NCI-H2081 treated with DMSO at 0.1 percent for 48 hours (cell line): ENCODE measurements around the gene TNFAIP8.

Source experiments
- DNase-seq: peaks from one replicate; lab custom pipeline; 2025; lab: John Stamatoyannopoulos, UW

TNFAIP8 gene

DNA sequence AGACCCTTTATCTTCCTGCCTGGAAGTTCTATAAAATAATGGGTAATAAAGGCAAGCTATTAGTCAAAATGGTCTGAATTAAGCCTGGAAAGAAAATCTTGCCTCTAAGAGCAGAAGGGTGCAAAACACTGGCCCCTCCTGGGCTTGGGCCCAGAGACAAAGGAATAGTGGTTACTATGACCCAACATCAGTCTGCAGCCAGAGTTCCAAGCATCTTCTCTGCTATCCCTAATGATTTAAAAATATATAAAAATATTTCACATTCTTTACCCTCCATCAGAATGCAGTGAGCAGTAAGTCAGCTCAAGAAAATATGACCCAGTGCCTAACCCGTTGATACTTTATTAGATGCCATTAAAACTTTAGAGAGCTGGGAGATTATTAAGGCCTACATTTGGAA is 14.7 kb downstream of the TNFAIP8 start:
- DNase-seq = no peak

DNA sequence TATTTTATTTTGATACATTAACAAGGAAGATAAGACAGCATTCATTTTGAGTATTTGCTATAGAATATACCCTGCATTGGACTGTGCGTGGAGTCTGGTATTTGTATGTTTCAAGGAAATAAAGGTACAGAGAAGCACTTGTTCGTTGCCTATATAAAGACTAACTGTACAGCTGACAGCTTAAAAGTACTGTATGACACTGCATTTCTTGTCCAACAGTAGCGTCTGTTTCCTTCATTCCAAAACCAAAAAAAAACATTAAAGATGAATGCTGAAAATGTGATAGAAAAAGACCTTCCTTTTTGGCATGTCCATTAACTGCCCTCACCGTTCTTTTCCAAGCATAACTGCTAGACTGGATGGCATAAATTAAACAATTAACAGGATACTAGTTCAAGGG is 15.3 kb downstream of the TNFAIP8 start:
- DNase-seq = no peak

DNA sequence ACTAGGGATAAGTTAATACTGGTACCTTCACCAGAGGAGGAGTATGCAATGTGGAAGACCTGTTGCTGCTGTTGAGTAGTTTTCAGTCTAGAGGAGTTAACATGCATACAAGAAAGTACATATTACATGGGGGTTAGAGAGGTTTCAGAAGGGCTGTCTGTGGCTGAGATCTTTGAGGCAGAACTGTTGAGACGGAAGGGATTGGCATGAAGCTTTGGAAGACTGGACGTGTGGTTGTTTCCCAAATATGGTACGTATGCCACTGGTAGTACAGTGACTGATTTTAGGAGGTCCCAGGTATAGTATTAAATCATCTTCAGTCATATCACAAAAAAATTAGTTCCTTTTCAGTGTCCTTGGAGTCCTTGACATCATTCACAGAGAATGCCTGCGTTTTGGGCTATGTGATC is 17.6 kb downstream of the TNFAIP8 start:
- DNase-seq = no peak

DNA sequence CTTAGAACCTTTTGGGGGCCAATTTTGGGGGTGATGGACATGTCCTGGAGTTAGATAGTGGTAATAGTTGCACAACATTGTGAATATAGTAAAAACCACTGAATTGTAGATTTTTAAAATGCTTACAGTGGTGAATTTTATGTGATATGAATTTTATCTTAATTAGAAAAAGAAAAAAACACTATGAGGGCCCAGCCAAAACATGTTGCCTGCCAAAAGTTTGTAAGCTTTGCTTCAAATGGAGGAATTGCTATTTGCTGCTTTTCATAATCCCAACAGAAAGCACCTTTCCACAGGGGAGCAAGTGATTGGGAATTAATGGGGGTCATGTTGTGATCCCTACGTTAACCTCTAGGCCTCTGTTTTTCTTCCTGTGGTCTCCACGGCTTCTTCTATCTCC is 19.1 kb downstream of the TNFAIP8 start:
- DNase-seq = no peak

DNA sequence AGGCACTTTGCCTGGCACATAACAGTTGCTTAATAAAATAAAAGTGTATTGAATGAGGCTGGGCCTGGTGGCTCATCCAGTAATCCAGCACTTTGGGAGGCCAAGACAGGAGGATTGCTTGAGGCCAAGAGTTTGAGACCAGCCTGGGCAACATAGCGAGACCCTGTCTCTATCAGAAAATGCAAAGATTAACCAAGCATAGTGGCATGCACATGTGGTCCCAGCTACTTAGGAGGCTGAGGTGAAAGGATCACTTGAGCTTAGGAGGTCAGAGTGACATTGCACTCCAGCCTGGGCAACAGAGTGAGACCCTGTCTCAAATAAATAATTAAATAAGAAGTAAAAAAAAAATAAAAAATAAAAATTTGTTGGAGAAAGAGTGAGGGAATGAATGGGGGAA is 21.2 kb downstream of the TNFAIP8 start:
- DNase-seq = no peak

DNA sequence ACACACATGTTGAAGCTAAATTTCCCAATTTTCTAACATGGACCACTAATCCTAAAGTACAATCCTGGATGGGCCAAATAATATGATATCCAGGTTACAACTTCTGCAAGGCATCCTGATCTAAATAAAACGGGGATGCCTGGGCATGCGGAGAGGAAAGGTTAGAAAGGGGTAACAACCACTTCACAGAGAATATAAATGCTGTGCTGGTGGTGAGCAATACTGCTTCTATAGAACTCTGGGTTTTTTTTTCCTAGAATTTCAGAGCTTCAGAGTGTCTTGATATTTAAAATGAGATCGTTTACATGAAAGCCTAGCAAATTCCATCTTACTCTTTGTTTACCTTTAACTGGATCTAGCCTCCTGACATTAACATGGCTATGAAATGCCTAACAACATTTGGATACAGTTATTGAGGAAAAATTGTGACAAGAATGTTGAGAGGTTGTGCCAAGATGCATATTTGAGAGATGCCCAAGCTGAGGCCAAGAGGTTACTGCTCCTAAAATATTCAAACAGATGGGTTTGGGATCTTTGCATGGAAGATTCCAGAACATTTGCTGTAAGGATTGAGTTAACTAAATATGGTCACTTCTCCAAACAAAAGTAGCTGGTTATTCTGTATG is 22.4 kb downstream of the TNFAIP8 start:
- no peak for DNase-seq

DNA sequence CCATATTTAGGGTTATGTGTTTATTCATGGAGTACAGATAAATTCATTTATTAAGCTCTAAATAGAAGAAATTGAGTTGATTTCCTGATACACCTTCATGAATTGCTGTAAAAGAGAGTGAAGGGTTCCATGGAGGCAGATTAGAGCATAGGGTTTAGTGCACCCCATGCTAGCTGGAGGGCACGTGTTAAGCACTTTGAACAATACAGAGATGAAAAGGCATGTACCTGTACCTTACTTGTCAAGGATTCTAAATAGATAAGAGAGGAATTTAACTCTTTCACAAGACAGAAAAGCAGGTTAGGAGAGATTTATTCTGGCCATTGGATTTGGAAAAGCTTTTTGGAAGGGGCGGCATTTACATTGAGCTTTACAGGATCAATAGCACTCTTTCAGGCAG is 23.3 kb downstream of the TNFAIP8 start:
- no peak for DNase-seq

DNA sequence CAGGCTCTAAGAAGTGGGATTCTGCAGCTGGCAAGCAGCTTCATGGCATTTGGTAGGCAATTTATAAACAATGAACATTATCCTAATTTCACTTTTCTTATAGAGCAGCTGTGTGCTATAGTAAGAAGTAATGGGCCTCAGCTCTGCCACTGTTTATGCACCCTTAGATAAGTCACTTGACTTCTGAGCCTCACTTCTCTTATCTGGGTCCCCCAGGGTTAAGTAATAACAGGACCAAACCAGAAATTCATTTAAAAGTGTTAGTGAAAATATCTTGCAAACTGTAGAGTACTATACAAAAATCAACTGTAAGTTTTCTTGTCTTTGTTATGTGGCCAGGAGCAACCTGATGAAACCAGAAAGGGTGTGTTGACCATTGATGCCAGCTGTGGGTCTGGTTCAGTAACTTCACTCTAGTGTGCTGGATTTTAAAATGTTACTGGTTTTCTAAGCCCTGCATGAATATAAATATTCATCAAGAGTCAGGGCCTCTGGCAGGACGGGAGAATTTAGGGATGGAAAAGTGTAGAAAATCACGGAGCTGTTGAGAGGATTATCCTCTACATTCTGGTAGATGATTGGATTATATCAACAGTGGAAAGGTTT is 24.2 kb downstream of the TNFAIP8 start:
- no peak for DNase-seq

DNA sequence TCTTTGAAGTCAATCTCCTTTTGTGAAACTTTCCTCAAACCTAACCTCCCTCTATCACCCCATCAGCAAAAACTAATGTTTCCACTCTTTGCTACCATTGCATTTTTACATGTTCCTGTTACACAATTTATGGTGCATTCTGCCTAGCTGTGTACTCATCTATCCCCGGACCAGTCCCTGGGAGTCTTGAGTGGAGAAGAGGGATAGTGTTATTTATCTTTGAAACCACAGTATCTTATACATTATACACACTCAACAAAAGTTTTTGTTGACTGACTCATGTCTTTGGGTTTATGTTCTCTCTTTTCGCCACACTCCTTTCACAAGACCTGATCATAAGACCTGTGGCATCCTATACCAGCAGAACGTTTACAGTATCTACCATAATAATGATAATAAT is 26.4 kb downstream of the TNFAIP8 start:
- DNase-seq = no peak

DNA sequence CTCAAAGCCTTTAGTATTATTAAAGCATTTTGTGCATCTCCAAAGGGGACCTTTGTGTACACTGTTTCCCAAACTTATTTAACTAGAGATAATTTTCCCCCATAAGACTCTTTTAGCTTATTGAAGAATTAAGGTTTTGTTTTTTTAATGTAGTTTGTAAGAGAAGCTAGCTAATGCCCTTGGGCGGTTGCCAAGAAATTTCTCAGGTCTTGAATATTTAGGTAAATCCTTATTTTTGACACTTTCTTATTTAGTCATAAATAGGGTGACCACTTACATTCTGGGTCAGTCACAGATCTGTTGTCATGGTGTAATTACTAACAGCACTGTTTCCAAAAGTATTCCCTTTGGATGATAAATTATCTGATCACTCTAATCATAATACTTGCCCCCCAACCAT is 27.2 kb downstream of the TNFAIP8 start:
- no peak for DNase-seq

DNA sequence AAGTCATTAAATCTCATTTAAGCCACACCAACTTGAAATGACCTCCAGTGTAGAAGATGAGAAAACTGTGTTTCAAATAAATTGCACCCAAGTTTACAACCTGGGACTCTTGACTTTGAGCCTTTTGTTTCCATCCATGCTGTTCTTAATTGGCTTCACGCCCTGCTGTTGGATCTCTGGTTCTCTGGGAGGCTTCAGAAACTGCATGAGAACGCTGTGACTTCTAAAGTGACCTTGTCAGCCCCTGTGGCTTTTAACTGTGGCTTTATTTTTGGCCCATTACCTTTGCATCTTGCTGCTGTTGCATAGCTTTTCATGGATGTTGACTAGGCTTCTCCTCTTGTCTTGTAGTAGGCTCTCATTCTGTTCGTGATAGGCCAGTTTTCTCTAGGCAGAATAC is 29.3 kb downstream of the TNFAIP8 start:
- DNase-seq = no peak

DNA sequence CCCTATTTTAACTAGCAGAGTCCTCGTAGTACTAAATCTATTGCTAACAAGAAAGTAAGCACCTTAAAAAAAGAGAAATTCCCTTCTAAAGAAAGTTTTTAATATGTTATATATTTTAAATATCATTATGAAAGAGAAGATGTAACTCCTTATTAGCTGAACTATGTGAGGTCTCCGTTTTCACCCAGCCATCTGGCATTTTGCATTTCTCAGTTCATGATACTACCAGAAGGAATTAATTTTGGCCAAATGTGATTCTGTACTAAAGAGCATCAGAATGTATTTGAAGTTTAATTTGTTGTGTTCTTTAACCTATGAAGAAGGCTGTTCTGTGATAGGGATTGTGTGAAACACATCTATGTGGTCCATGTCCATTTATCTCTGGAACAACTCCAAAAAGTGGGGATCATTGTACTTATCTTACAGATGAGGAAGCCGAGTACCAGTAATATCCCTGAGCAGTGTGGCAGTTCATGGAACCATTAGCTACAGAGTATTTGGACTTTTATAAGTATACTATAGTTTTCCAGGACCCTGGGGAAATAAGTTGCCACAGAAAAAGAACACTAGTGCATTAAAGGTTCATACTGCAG is 29.8 kb downstream of the TNFAIP8 start:
- no peak for DNase-seq

DNA sequence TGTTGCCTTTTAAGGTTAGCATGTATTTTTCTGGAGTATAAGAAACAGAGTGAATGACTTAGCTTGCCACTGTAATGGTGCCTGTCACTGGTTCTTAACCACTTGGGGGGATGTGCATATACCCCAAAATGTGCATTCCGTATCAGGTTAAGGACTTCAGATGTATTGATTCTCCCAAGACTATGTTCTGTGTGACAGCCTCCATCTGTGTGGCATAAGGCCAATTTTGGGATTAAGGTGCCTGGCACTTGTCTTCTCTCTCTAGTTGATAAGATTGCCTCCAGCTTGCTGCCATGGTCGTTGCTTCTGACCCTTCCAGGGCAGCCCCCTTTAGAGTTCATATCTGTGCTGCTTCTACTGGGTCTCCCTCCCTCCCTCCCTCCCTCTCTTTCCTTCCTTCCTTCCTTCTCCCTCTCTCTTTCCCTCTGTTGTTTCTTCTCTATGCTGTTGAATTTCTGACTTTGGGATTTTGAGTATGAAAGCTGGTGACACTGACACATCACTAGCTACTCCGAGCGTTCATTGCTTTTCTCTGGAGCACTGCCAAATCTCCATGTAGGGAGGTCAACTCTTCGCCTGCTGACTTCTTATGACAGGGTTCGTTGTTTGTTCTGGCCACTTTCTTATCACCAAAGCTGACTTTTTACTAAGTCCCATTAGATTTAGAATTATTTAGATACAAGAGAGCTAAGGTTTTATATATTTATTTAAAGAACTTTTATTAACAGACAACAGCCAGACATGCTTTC is 31.0 kb downstream of the TNFAIP8 start:
- DNase-seq = no peak

DNA sequence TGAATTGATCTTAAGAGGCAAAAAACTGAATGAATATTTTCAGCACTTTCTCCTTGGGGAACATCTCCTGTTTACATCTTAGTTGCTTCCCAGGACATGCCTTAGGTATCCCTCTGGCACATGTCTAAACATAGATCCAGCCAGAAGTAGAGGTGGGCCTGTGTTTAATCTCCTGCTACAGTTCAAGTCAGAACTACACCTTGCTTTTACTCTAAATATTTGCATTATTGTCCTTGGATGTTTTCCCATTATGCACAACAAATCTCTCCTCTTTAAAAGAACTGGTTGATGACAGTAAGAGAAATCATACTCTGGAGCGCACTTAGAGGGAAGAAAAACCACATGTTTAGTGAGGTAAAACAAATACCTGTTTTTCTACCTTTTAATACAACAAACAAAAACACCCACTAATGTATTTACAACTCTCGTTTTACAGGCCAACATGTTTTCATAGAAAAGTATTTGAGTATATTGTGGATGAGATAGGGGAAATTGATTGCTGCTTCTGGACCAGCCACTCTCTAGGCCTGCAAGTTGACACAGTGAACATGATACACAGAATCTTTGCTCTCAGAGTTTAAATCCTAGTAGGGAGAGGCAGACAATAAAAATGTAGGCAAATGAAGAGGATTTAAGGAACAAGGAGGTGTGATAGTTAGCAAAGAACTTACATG is 32.3 kb downstream of the TNFAIP8 start:
- no peak for DNase-seq

DNA sequence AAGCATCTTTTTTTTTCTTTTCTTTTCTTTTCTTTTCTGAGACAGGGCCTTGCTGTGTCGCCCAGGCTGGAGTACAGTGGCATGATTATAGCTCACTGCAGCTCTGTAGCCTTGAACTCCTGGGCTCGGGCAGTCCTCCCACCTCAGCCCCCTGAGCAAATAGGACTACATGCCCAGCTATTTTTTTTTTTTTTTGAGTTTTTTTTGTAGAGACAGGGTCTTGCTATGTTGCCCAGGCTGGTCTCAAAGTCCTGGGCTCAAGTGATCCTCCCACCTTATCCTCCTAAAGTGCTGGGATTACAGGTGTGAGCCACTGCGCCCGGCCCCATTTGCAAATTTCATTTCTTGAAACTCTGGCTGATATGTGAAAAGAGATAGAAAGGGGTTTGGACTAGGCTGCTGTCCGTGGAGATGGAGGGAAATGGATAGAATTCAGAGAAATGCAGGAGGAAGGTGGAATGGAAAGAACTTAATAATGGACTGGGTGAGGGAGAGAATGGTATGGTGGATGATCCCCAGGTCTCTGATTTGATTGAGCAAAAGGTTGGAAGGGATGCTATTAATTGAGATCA is 32.9 kb downstream of the TNFAIP8 start:
- no peak for DNase-seq

DNA sequence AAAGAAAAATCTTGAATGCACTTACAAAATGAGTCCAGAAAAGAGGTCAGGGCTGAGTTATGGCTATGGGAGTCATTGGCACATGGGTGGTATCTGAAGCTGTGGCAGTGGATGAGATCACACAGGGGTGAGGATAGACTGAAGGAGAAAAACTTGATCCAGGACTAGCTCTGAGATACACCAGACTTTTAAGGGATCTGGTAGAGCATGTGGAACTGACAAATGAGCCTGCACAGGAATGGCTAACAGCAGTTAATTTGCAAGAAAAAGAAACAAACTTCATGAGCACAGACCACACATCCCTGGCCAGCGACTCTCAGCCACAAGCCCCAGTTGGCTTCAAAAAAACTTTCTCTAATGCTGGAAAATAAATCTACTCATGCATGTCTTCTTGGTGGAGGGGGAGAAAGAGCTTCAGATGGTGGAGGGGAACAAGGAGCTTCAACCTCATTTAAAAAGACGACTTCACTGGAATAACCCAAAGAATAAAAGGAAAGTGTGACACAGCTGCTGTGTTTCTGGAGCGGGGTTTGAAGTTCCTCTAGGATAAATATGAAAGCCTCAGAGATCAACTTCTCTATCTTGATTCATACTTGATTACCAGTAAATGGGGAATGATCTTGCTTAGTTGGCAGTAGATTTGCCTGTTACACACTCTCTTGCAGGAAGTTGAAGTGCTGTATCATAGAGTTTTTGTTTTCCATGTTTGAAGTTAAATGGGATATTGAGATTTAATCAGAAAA is 33.6 kb downstream of the TNFAIP8 start:
- DNase-seq = no peak

DNA sequence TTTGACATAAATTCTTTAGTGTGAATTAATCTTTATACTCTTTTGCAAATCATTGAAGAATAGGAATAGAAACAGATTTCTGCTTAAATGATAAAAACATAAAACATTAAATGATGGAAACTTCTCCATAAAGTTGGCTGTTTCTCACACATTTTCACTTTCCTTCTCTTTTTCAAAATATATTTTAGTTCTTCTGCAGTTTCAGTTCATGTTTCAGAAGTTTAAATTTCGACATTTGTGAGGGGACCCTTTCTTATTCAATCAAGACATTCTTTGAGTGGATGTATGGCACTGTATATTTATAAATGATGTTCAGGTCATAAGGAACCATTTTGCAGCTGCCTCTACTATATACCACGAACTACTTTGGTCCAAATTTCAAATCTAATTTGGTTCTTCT is 34.6 kb downstream of the TNFAIP8 start:
- no peak for DNase-seq

DNA sequence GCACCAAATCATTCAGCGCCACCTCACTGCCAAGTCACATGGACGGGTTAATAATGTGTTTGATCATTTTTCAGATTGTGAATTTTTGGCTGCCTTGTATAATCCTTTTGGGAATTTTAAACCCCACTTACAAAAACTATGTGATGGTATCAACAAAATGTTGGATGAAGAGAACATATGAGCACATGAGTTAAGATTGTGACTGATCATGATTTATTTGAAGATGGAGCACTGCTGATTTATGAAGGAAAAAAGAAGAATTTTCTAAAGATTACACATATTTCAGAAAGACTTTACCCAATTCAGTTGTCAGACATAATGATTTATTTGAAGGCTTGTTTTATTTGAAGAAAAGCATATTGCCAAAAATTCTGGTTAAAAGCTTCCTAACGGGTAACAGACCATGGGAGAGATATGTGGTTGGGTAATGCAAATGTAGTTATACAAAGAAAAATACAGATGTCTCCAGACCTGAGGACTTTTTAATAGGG is 37.4 kb downstream of the TNFAIP8 start:
- DNase-seq = no peak

DNA sequence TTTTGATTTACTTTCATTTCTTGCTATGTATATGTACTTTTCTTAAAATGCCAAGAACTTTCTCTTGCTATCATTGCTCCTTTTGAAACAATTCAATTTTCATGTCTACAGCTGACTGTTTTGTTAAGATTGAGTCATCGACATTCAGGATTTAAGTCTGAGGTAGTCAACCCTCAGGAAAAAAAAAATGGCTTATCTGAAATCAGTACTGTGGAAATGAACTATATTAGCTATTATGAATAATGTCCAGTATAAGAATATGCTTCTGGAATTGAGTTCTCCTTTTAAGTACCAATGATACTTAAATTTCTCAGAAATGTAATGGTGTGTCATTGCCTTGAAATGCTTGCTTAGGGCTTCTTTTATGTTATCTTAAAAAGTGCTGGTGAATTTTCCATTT is 37.9 kb downstream of the TNFAIP8 start:
- no peak for DNase-seq

DNA sequence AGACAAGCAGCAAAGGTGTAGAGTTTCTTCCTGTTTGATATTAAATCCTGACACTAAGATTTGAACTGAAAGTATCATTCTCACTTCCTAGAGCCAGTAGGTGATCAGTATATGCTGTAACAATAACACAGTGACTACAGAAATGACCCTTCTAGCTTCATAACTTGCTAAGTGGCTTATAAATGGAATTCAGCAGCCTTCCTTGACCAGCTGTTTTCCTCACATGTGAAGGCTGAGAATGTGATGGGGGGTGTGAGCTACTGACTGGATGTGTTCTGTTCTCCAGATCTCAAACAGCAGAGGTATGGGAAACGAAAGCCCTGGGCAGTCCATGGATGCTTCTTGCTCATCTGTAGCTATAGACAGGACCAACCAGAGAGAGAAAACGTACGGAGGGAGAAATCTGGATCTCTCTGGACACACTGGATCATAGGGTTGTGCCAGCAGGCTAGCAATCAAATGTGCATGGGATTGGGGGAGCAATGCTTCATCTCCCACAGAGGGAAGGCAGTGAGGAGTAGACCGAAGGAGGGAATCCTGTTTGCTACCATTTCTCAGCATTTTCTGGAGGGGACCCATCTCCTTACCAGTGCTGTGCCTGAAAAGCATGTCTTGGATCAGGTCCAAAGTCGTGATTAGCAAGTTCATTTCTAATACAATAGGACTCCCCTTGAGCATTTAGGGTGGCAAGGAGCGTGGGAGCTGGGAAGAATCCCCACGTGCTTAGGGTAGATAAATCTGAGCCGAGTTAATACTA is 39.4 kb downstream of the TNFAIP8 start:
- DNase-seq = no peak
